ENCODE data around the gene TKFC.

The TKFC gene

DNA sequence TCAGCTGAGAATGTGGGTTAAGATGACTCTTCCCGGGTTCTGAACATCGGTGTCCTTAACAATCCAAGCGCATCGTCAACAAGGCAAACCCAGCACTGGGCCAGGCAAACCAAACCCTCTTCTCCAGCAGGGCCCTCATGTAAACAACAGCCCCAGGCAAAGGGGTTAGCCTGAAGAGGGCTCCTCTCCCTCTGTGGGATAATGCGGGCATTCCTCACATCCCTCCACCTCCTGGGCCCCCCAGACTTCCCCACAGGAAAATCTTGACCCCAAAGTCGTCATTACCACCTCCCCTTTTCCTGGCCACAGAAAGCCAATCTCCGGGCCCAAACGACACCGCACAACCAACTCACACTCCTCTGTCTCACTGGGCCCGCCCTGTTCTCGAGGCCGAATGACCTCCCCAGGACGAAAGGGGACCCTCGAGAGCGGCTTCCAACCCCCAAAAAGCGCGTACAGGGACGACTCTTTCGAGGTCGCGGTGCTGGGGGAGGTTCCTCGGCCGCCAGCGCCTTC lies 689 bp upstream of the TKFC start:
- TF ChIP-seq, protein P1, sequence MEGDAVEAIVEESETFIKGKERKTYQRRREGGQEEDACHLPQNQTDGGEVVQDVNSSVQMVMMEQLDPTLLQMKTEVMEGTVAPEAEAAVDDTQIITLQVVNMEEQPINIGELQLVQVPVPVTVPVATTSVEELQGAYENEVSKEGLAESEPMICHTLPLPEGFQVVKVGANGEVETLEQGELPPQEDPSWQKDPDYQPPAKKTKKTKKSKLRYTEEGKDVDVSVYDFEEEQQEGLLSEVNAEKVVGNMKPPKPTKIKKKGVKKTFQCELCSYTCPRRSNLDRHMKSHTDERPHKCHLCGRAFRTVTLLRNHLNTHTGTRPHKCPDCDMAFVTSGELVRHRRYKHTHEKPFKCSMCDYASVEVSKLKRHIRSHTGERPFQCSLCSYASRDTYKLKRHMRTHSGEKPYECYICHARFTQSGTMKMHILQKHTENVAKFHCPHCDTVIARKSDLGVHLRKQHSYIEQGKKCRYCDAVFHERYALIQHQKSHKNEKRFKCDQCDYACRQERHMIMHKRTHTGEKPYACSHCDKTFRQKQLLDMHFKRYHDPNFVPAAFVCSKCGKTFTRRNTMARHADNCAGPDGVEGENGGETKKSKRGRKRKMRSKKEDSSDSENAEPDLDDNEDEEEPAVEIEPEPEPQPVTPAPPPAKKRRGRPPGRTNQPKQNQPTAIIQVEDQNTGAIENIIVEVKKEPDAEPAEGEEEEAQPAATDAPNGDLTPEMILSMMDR (IDR thresholded peaks at IDR 0.05; ENCODE audit: borderline replicate concordance, insufficient read depth, low read depth, low read length), result no peak
- peak overlapping the region; percentile 87 for H3K4me3 ChIP-seq (ENCODE audit: low read depth, low read length)

DNA sequence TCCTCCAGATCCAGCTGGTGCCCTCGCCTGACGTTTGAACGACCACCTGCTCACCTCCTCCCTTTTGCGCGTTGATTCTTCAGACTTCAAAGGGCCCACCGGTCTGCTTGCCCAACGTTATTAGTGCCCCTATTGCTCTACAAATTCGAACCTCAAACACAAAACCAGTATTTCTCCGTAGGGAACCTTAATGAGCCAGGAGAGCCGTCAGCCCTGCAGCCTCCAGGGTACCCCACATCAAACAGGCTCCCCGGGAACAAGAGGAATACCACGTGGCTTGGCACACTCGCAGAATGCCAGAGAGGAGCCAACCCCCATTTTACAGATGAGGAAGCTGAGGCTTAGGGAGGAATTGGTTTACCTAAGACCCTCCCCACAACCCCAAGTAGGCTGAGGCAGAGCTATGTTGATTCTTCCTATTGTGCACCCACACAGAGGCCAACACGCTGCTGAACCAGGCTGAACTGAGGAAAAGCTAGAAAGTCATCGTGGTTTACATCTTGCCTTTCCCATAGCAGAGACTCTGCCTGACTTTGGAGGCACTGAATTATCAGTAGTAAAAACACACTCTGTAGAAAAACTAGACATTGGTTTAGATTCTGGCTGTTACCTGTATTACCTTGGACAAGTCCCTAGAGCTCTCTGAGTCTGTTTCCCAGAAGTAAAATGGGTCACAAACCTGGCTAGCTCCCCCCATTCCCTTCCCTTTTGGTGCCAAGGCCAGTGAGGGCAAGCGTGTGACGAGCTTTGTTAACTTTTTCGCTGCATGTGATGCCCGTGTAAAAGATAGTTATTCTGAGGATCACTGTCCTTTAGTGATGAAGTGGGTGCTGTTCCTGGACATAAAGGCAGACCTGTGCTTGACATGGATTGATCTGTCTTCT lies 764 bp downstream of the TKFC start:
- TF ChIP-seq, protein P1 (IDR thresholded peaks at IDR 0.05; ENCODE audit: borderline replicate concordance, insufficient read depth, low read depth, low read length), result no peak
- peak overlapping the region; percentile 87 for H3K4me3 ChIP-seq (ENCODE audit: low read depth, low read length)

DNA sequence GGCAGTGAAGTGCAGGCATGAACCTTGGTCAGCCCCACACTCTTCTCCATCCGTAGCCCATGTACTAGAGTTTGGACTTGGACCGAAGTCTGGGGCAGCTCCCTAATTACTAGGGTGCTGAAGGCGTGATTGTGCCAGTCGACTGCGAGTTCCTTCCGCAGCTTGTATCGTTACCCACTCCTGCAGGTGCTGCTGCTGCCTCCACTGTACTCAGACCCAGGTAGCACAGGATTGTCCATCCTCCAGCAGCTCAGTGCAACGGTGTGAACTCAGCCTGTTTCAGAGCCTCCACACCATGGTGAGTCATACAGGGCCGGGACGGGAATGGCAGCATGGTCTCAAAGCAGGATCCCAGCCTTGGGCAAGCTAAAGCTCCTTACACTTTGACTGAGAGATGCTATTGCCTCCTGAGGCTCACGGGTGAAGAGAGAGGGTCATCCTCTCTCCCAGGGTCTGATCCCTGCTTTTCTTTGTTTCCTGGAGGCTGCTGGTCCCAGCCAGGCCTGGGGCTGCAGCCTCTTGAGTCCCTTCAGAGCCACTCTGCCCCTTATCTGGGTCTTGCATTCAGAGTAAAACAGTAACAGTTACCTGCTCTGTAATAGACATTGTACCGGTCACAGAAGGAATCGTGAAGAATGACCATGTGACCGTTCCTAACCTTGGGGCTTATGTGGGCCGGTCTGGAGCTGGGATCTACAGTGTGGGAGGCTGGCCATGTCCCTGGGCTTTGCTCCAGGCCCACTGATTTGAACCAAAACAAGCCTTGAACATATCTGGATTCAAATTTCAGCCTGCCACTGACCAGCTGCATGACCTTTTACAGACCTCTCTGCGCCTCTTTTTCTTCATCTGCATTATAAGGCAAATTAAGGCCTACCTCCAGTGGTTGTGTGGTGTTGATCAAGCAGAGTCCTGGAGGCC lies 1.7 kb downstream of the TKFC start:
- H3K4me3 ChIP-seq (ENCODE audit: low read depth, low read length), result no peak overlapping the region
- TF ChIP-seq, protein P1 (IDR thresholded peaks at IDR 0.05; ENCODE audit: borderline replicate concordance, insufficient read depth, low read depth, low read length), result no peak

DNA sequence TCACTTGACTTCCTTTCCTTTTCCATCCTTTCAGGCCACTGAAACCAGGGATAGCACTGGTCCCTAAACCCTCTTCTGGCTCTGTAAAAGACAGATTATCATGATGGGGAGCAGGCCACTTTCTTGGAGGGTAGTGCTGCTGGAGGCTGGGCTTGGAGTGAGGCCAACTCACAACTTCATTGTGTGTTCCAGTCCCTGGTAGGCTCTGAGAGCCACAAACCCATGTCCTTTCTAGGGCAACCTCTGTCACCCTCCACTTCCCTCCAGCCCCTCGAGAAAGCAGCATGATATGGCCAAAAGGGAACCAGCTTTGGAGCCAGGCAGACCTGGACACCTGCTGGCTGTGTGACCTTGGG lies 2.3 kb downstream of the TKFC start:
- TF ChIP-seq, protein P1 (IDR thresholded peaks at IDR 0.05; ENCODE audit: borderline replicate concordance, insufficient read depth, low read depth, low read length), result no peak
- H3K4me3 ChIP-seq (ENCODE audit: low read depth, low read length), result no peak overlapping the region

DNA sequence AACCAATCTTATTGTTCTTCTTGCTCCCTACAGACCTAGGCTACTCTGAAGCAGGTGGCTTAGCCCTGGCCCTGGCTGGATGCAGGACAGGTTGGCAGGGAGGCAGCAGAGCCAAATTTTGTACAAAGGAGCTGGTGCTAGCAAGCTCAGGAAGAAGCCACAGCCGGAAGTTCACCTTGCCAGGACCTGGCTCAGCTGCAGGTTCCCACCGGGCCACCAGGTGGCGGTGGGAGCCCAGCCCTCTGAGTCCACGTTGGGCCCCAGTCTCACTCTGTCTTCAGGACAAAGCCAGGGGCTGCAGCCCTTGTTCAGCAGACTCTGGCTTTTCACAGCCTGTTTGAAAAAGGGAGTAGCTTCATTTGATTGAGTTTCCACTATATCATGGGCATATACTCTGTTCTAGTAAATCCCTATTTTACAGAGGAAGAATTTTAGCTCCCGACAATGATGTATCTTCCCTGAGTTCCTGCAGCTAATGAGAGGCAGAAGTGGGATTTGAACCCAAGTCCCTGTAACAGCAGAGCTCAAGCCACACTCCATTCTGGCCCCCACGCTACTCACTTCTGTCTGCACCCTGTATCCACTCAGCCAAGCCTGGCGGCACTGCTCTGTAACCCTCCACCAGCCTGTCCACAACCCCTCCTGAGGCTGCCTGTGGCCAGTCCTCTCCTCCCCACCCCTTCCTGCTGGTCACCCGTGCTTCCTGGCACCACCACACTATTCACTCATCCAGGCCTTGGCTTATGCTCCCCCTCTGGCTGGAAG lies 3.3 kb downstream of the TKFC start:
- no peak overlapping the region for H3K4me3 ChIP-seq (ENCODE audit: low read depth, low read length)
- TF ChIP-seq, protein P1 (IDR thresholded peaks at IDR 0.05; ENCODE audit: borderline replicate concordance, insufficient read depth, low read depth, low read length), result peak; percentile 97

DNA sequence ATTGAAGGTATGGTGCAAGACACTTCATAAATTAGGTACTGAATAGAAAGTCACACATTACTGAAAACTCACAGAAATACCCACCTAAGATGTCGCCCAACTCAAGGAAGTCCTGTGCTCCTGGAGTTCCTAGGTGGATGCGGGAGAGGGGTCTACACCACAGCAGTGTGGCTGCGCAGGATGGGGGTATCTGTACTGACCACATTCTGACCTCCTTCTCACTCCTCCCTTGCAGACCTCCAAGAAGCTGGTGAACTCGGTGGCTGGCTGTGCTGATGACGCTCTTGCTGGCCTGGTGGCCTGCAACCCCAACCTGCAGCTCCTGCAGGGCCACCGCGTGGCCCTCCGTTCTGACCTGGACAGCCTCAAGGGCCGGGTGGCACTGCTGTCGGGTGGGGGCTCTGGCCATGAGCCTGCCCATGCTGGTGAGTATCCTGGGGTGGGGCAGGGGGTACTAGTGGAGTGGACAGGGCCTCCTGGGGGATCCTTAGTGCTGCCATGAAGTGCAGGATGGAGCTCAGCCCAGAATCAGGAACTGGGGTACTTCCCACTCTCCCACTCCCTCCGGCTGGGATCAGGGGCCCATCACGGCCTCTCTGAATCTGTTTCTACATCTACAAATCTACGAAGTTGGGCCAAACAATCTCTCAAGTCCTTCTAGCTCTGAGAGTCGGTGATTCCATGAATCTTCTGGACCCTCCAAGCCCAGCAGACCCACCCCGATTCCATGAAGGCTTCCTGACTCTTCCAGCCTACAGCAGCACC lies 4.9 kb downstream of the TKFC start:
- TF ChIP-seq, protein P1 (IDR thresholded peaks at IDR 0.05; ENCODE audit: borderline replicate concordance, insufficient read depth, low read depth, low read length), result no peak

More for the DNA sequence above, 4.9 kb downstream of the TKFC start:
- no peak overlapping the region for H3K4me3 ChIP-seq (ENCODE audit: low read depth, low read length)
